GM19328 (cell line): ENCODE results near the gene EPHA7.

ENCODE experiments used
- ATAC-seq: cut with Tn5 transposase; IDR thresholded peaks from one replicate; pipeline ENCODE4 v1.9.1; 2021; ENCODE audit warnings: mild to moderate bottlenecking, moderate library complexity; ENCODE audit not compliant: unreplicated experiment

Gene EPHA7

DNA sequence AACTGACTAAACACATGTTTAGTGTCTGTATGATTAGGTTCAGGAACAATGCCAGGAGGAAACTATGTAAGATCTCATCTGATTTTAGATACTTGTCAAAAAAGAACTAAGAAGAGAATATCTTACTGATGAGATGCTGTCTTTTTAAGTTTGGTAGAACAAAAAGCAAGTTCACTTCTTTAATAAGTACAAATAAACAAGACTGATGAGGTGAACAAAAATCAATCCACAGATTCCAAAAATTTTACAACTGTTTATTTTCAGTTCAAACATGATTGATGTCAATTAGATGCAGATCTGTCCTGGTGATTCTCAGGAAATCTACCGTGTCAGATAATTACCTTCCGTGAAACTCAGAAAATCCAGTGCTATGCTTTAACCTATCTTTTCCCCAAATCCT is 24.9 kb downstream of the EPHA7 start:
- ATAC-seq: no peak

DNA sequence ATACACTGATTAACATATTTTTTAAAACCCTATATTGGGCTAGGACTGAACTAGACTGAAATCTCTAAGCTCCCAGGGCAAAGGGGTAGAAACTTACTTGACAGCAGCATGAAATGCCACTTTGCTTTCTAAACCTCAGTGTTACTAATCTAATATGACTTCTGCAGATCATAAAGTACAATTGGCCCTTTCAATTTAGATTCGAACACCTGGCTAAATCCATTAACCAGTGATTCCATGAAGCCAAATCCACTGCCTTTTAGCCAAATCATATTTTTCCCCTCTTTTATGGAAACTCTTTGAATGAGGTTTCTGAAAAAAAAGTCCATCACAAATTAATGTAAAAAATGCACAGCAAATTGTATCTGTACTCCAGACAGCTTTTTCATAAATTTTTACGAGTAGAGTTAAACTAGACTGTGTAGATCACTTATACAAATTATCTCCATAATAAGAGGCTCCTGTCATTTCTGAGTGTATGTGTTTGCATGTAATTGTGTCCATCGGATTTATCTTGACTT is 25.7 kb downstream of the EPHA7 start:
- no peak for ATAC-seq

DNA sequence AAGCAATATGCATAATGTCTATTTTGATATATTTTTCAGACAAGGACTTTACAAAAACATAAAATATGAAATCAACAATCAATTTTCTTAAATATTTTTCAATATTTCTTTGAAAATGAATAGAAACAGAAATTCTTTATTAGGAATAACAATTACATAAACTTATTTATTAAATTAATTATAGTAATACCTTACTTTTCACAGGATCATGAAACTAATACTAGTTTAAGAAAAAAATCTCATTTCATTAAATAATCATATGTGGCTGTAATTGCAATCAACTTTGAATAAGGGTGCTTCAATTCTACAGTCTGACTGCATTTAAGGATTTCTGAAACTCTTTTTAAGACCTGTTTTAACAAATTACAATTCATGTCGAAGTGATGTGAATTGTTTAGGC is 26.6 kb downstream of the EPHA7 start:
- ATAC-seq: no peak

DNA sequence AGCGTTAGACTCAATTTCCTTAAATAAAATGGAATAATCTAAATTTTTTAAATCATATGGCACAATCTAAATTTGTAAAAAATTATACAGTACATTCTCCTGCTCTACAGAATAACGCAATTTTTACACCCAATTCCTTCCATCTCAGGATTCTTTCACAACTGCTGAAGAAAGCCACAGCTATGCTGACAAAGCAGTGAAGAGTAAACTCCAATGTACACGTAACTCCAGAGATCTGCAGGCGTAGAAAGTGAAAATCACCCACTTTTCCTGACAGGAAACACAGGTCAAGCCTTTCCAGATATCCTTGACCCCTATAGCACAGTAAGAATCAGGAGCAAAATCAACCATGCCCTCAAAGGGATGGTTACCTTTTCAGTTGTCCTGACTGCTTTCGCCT is 27.4 kb downstream of the EPHA7 start:
- ATAC-seq: no peak

DNA sequence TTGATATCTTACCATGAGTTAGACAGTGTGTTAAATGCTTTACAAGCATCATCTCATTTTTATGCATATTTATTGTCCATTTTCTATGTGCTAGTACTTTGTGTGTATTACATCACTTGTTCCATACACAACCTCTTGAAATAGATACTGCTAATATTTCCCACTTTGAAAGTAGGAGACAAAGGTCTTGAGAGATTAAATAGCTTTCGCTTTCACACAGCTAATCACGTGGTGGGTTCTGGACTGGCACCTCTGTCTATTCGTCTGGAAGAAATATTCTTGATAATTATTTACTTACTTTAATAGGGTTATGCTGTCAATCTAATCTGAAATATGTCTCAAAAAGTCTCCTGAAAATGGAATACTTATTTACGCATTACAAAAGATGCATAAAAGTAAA is 30.2 kb downstream of the EPHA7 start:
- no peak for ATAC-seq

DNA sequence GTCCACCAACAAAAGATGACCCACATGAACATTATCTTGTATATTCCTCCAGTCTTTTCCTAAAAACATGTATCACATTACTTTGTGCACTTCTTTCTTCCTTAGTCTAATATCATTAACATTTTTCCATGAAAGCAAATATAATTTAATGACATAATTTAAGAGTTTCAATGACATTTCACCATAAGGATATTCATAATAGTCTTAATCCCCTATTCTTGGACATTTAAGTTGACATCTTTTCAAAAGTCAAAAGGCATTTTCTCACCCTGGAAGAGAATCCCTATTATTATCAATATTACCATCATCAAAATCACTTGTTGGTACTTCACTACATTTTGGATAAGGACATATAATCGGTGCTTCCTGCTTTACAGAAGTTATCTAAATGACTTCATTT is 31.3 kb downstream of the EPHA7 start:
- no peak for ATAC-seq

DNA sequence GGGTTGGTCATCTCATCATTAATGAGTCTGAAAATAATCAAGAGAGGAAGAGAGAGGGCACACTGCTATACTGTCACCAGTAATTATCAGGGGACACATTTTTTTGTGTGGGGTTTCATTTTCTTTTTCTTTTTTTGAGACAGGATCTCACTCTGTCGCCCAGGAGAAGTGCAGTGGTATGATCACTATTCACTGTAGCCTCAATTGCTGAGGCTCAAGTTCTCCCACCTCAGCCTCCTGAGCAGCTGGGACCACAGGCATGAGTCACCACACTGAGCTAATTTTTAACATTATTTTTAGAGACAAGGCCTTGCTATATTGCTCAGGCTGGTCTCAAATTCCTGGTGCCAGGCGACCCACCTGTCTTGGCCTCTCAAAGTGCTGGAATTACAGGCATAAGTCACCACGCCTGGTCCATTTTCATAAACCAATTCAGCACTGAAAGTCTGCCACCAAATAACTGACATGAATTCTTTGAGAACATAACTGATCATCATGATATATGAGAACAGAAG is 43.3 kb downstream of the EPHA7 start:
- no peak for ATAC-seq

DNA sequence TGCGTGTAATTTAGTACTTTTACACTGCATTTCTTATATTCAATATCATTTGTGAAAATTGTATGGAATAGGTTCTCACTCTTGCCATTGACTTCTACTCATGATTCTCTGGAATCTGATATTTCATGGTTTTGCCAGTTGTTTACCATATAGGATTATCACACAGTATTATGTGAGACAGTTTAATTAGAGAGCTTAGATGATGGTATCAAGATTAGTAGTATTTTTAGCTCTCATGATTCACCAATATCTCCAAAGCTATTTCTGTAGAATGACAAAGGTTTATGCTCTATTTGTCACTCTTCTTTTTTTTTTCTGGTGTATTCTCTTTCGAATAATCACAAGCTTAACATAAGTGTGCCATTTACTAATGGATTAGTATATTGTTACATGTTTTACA is 45.9 kb downstream of the EPHA7 start:
- ATAC-seq: no peak

DNA sequence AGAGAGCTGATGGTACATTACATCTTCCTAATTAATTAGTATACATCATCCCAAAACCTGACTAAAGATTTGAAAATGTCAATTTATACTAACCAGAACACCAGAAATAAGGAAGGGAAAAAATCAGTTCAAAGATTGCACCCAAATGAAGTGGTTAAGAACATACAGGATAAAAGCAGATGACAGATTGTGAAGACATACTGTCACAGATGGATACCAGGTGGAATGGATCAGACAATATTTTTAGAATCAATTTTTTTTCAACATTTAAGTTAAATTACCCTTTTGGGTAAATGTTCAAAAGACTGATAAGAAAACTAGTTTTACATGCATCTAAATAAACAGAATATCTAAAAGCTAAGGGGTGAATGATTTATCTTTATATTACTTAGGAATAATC is 47.6 kb downstream of the EPHA7 start:
- ATAC-seq: no peak

DNA sequence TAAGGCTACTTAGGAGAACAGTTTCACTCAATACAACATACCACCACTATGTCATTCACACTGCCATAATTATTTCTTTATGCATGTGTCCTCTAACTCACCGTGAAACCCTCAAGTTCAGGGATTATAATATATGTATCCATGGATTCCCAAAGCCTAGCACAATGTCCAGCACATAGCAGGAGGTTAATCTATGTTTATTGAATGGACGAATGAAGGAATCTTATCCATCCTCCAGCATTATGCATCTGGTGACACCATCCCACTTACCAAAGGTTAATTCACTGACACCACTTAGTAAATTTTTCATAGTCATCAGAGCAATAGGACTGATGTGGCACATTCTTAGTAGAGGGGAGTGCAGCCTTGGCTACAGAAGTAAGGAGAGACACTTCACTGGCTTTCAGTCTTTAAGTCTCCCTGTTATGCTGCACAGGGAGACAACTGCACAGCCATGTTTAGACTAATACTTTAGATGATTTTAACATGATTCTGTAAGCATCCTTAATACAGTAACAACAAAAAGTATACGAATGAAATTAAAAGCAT is 49.7 kb downstream of the EPHA7 start:
- no peak for ATAC-seq

DNA sequence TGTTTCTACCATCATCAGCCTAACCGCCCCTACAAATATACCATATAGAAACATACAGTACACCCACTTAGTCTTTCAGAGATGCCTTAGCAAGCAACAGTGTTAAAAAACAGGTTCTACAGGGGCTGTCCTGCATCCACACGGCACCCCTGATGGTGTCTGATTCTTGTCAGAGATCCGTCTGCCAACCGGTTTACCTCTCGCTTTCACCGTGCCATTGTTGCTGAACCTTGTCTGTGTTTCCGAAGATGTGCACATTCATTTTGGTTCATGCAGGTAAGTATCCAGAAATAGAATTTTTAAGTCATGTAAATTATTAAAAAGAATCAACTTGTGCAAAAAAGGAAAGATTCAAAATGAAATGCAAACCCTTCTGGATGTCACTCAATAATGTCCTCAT is 52.9 kb downstream of the EPHA7 start:
- ATAC-seq: no peak

DNA sequence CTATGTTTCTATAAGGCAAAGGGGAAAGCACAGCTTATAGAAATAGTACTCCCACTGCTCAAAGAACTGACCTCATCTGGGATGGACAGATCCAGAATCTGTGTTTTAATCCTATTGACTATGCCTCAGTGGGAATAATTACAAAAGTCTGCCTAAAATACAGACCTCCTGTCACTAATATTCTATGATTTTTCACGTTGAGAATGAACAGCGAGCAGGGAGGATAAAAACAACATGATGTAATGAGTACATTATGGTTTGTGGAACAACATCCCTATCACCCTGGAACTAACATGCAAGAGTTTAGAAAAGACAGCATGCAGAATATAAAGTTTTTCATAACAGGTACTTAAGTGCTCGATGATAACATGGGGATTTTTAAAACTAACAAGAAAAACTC is 53.9 kb downstream of the EPHA7 start:
- no peak for ATAC-seq

DNA sequence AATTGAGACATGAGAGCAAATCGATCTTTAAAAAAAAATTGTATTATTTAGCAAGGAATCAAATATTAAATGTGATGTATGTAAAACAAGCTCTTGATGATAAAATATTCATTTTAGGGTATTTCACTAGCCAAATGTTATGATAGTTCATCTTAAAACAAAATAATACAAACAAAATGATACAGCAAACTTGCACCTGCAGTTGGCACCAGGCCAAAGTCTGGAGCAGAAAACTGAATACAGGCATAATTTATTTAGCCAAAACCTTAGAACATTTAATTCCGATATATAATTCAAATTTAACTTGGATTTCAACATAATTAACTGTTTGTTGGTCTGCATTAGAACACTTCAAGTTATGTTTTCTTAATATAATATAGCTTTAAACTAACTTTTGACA is 60.9 kb downstream of the EPHA7 start:
- ATAC-seq: no peak

DNA sequence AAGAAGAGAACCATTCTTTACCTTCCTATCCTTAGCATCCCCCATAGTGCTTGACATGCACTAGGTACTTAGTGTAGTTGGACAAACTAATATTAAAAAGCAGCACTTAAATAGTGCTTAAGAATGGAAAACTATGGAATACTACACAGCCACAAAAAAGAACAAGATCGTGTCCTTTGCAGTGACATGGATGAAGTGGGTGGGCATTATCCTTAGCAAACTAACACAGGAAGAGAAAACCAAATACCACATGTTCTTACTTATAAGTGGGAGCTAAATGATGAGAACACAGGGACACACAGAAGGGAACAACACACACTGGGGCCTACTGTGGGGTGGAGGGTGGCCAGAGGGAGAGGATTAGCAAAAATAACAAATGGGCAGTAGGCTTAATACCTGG is 66.8 kb downstream of the EPHA7 start:
- ATAC-seq: no peak

DNA sequence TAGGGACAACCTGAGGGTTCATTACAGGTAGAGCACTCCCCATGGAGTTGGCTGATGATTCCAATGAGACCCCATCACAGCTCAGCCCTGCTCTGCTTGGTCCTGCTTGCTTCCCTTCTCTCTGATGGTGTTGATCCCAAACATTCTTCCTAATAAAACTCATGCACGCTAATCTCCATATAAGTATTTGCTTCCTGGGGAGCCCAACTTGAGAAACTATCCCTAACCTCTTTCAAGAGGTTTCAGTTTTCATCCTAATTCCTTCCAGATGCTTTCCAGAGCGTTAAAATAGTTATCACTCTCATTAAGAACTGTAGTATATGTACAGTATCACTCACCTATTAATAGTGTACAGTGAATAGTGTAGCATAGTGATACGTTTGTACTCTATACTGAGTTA is 68.1 kb downstream of the EPHA7 start:
- no peak for ATAC-seq

DNA sequence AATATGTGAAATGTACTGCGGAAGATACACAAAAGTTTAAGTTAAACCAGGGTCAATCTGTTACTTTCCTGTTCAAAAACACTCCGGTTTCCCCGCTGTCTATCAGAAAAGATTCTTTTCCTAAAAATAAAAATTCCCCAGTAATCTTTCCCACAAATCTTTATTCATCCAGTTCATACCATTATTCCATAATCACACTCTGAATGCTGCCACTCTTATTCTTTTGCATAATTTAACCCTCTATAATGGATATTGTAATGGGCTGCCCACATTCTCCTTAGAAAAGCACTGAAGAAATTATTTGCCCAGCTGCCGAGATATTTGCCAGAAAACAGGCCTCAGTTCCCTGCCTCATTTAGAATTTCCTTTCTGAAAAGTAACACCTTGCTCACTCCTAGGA is 68.6 kb downstream of the EPHA7 start:
- no peak for ATAC-seq

DNA sequence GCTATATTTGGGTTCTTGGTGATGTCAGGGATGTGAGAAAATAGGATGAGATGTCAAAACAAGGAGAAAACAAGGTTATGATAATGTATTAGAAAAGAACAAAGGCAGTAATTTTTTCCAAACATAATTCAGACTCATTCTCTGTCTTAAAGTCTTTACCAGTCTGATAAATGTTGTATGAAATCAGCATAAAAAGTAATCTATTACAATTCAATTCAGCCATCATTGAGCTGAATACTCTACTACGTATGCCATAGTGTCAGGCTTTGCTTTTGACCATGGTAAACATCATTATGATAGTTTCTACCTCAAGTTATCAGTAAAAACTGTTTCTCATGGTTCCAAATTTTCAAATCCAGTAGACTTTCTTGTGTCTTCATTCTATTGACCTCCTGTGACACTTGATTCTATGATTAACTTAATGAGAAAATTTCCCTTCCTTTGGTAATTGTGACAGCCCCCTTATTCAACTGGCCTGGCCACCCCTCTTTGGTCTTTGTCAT is 75.0 kb downstream of the EPHA7 start:
- no peak for ATAC-seq

DNA sequence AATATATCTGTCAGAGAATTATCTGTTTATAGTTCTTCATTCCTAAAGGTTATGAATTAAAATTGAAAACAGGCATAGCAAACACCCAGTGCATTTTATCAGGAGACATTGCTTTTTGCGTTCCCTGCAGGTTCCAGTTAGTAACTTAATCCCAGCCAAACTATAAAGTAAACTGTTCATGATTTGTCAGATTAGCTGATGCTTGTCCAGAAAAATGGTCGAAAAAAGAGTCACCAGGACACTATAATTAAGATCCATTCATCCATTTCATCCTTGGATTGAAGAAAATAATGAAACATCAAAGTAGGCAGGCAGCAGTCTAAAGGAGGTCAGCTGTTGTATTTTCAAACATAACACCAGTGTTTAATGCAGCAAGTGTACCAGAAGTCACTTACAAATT is 75.9 kb downstream of the EPHA7 start:
- no peak for ATAC-seq

DNA sequence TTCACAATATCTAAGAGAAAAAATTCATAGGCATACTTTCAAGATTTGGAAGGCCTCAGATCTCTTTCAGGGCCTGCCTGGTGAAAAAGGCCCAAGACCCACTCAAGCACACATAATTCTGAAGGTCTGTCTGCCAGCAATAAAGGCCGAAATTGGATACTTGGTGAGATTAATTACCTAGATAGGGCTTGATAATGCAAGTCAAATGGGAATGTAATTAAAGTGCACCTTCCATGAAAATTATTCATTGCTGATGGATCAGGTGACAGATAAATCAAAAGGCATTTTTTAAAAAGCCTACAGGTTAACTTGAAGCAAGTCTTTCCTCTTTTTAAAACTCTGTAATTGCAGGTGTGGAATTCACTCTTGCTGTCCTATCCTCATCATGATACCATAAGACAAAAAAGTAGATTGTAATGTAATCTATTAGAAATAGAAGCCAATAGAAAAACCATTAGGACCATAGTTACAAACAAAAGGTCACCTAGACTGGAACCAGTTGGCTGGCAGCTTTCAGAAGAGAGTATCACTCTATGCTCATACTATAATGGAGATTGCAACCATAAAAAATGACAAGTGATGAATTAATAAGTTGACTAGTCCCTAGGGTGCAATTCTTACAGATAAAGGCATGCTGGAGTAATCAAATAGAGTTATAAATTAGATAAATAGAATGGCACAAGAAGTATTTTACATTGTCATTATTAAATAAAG is 77.3 kb downstream of the EPHA7 start:
- no peak for ATAC-seq

DNA sequence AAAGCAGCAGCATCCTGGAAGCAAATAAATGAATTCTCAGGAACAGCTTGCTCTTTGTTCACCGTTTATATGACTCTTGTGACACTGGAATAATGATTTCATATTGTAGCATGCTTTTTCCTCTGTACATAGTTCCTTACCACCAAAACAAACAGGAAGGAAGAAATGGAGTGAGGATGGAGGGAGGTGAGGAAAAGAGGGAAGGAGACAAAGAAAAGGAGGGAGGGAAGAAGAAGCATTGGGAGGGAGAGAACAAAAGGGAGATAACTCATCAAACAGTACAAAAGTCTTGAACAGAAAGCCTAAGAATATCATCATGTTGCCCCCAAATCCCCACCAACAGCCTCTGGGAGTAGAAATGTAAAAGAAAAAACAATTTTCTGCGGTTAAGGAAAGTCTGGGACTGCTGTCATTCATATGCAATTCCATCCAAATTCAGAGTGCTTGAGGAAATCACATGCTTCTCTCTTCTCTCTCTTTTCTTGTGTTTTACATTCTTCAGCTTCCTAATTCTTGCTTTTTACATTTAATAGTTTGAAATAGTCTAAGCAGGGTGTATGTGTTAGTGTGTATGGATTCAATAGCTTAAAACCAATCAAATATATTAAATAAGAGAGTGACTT is 81.5 kb downstream of the EPHA7 start:
- ATAC-seq: no peak

DNA sequence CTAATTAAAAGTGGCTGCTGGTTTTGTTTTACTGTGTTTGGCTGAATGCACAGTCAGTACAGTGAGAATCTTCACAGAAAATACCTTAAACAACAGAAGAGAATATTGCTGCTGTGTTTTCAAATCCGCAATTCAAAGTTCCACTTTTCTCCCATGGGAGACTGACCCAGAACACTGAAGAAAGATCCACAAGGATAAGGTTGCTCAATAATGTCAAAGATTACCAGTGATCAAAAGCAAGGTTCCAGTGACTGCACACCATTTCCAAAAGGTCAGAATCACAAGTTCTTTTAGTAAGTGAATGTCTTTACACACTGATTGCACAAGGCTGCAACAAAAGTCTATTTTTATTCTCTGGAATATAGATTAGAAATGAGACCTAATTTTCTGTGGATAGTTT is 82.3 kb downstream of the EPHA7 start:
- no peak for ATAC-seq
